Endothelial cell of umbilical vein (primary cell): ENCODE data around the gene HTRA2. TPM values are rescaled to one million over a fixed set of nuclear protein-coding genes. Genes with fewer than 3 reads are reported as not detected.

Experiments
- BruUV-seq: library from RNA; stranded (reverse); fragments of 400-500 nt; replicated peaks from 2 replicates; lab custom pipeline; 2021; lab: Mats Ljungman, UMichigan
- CTCF ChIA-PET: fragments of 300-600, 350-600 bp; sonication (Branson Sonifier 250); formaldehyde crosslinking; loops from one replicate; lab custom pipeline; 2021; ENCODE audit warnings: antibody characterized with exemption, inconsistent platforms; lab: Charles Lee
- POLR2A ChIA-PET: fragments of 300-600, 350-600 bp; sonication (Branson Sonifier 250); formaldehyde crosslinking; loops from one replicate; lab custom pipeline; 2021; ENCODE audit warnings: antibody characterized with exemption, inconsistent platforms; lab: Charles Lee
- DNase-seq: peaks from one replicate; pipeline ENCODE4 v3.0.0-alpha.2; 2011; ENCODE audit warnings: low read depth, low spot score
- FAIRE-seq: peaks from 2 replicates; lab custom pipeline; 2011; peaks lifted over from hg19 to GRCh38; lab: Jason Lieb, UNC
- H2AFZ ChIP-seq: 2 replicates; pipeline ENCODE4 v1.6.0; 2012; ENCODE audit warnings: low read depth, low read length, control low read depth, inconsistent platforms
- H3K27ac ChIP-seq: 2 replicates; pipeline ENCODE4 v1.5.1; 2011; ENCODE audit warnings: low read depth, mild to moderate bottlenecking, control low read depth, low read length, moderate library complexity; ENCODE audit not compliant: insufficient read depth
- H3K27me3 ChIP-seq, 2 experiments: 2 replicates each; pipeline versions ENCODE4 v1.6.0 to v1.6.1; 2011; ENCODE audit warnings: low read length in 2 of 2, mixed read lengths in 1 of 2; ENCODE audit not compliant: control insufficient read depth in 2 of 2, insufficient read depth in 2 of 2
- H3K36me3 ChIP-seq, 2 experiments: 2 replicates in 1 of 2; 3 replicates in 1 of 2; pipeline ENCODE4 v1.5.1; 2011; ENCODE audit warnings: low read length in 2 of 2, mild to moderate bottlenecking in 1 of 2, moderate library complexity in 1 of 2; ENCODE audit not compliant: control insufficient read depth in 2 of 2, insufficient read depth in 2 of 2; ENCODE audit errors: extremely low read depth in 1 of 2
- H3K4me1 ChIP-seq: 3 replicates; pipeline ENCODE4 v1.5.1; 2011; ENCODE audit warnings: mild to moderate bottlenecking, low read length; ENCODE audit not compliant: control insufficient read depth, insufficient read depth; ENCODE audit errors: extremely low read depth
- H3K4me2 ChIP-seq: 2 replicates; pipeline ENCODE4 v1.6.1; 2011; ENCODE audit warnings: low read length, control low read depth, mixed read lengths; ENCODE audit not compliant: insufficient read depth
- H3K4me3 ChIP-seq, 3 experiments: fragments of 200-600 bp in 1 of 3; sonication (generic), shearing (Covaris generic) in 1 of 3; replicated peaks in 1 of 3; 2 replicates each; pipeline ENCODE4 v1.5.1; 2011 to 2016; ENCODE audit warnings: control low read depth in 3 of 3, low read length in 3 of 3, mild to moderate bottlenecking in 2 of 3, inconsistent platforms in 1 of 3, low read depth in 1 of 3, moderate library complexity in 1 of 3; ENCODE audit not compliant: insufficient read depth in 1 of 3
- H3K79me2 ChIP-seq: 2 replicates; pipeline ENCODE4 v1.6.0; 2012; ENCODE audit warnings: low read length, inconsistent platforms; ENCODE audit not compliant: control insufficient read depth, insufficient read depth
- H3K9ac ChIP-seq: replicated peaks from 2 replicates; pipeline ENCODE3; 2011; ENCODE audit warnings: low read length, control low read depth; ENCODE audit not compliant: insufficient read depth; ENCODE audit errors: extremely low read depth
- H3K9me1 ChIP-seq: replicated peaks from 3 replicates; pipeline ENCODE4 v1.6.0; 2011; ENCODE audit warnings: mild to moderate bottlenecking, low read length; ENCODE audit not compliant: control insufficient read depth, insufficient read depth; ENCODE audit errors: extremely low read depth
- H3K9me3 ChIP-seq: replicated peaks from 2 replicates; pipeline ENCODE4 v1.5.1; 2012; ENCODE audit warnings: low read length, inconsistent platforms; ENCODE audit not compliant: control insufficient read depth, insufficient read depth
- H4K20me1 ChIP-seq: replicated peaks from 2 replicates; pipeline ENCODE3; 2011; ENCODE audit warnings: mild to moderate bottlenecking, low read length; ENCODE audit not compliant: control insufficient read depth, insufficient read depth; ENCODE audit errors: extremely low read depth
- CTCF ChIP-seq, 2 donors: IDR thresholded peaks; 1 replicate in 1 of 2; 2 replicates in 1 of 2; pipeline ENCODE4 v1.5.1; 2011; ENCODE audit warnings: low read length in 2 of 2, mild to moderate bottlenecking in 2 of 2, moderate library complexity in 2 of 2, control low read depth in 1 of 2, inconsistent platforms in 1 of 2, low read depth in 1 of 2; ENCODE audit not compliant: insufficient read depth in 1 of 2; ENCODE audit errors: extremely low read depth in 1 of 2
- EZH2 ChIP-seq: IDR thresholded peaks from 2 replicates; pipeline ENCODE4 v1.6.1; 2012; ENCODE audit warnings: borderline replicate concordance, low read depth, mild to moderate bottlenecking, moderate library complexity, low read length, inconsistent platforms; ENCODE audit not compliant: severe bottlenecking
- FOS ChIP-seq: IDR thresholded peaks from 2 replicates; pipeline ENCODE4 v1.6.1; 2011; ENCODE audit warnings: mild to moderate bottlenecking, low read length, moderate library complexity, borderline replicate concordance; ENCODE audit not compliant: insufficient read depth
- MAX ChIP-seq: IDR thresholded peaks from 2 replicates; pipeline ENCODE4 v1.6.1; 2011; ENCODE audit not compliant: insufficient read depth, insufficient read length
- POLR2A ChIP-seq: IDR thresholded peaks from 2 replicates; pipeline ENCODE4 v1.6.1; 2012; ENCODE audit warnings: low read depth, mild to moderate bottlenecking, control low read depth, low read length
- POLR2AphosphoS5 ChIP-seq: IDR thresholded peaks from 2 replicates; pipeline ENCODE4 v1.6.1; 2012; ENCODE audit warnings: low read depth, mild to moderate bottlenecking, control low read depth, low read length, moderate library complexity; ENCODE audit not compliant: insufficient read depth
- dilution Hi-C: fragments of 300-500 bp; cut with MboI; formaldehyde crosslinking; loops from one replicate; pipeline ENCODE4 v1.15.0; 2019; ENCODE audit warnings: low sequenced_read_pairs; ENCODE audit not compliant: extremely low pct_ligation_motif_present
- intact Hi-C: fragments of 100-400 bp; cut with micrococcal nuclease; formaldehyde crosslinking; loops from one replicate; pipeline ENCODE4 v1.10.0; 2022
- polyA plus RNA-seq, 4 experiments: library from polyadenylated mRNA; depleted of rRNA in 3 of 4; stranded (reverse) in 3 of 4; unstranded in 1 of 4; fragments of >200 nt; gene quantifications; 2 replicates each; pipeline versions ENCODE4 v1.2.1 to v1.2.3, GENCODE V29; 2011 to 2012; ENCODE audit warnings: missing spikeins in 1 of 4
- total RNA-seq: library from RNA; stranded (reverse); gene quantifications from 2 replicates; pipeline ENCODE4 v1.2.3, GENCODE V29; 2021

HTRA2 gene
- total and polyA plus RNA-seq, 2 donors (not counting 3 experiments of a cell fraction or from before 2014, with no cell fraction given) = 34.3 to 54.1 TPM

DNA sequence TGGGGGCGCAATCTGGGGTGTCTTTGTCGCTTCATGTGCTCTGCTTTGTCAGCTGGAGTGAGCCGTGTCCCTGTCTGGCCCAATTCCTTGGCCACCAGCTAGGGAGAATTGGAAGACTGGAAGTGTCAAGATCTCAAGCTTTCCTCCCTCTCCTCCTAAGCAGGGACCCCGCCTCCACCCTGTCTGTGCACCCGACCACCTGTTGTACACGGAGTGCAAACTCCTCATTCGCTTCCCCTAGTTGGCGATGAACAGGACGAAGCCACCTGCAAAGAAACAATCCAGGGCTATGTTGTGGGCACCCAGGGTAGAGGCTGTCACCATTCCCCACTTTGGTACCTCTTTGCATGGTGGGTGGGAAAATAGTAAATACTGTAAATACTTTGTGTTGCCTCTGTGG lies 2.0 kb upstream of the HTRA2 start:
- Histone ChIP-seq H3K27ac (no peak overlapping the region), H3K9ac (no peak overlapping the region), H3K9me3 (no peaks in the 10 kb centered on the region), H3K4me2 (peak overlapping the region; percentile 89), H3K36me3 (peaks cover 6 to 19% of the 10 kb centered on the region in 2 experiments), H3K27me3 (no peaks in the 10 kb centered on the region), H3K4me3 (no peak overlapping the region), H3K9me1 (no peaks in the 10 kb centered on the region), H3K79me2 (peaks cover 19% of the 10 kb centered on the region), H2AFZ (no peak overlapping the region), H3K4me1 (peaks cover 20% of the 10 kb centered on the region), H4K20me1 (no peaks in the 10 kb centered on the region)
- dilution Hi-C loops (no loop called here), intact Hi-C loops (loop anchor here (2.0 kb wide), 2 partner anchors 73 to 791 kb away; partner anchors contain the start of genes INO80B and TPRKB)
- POLR2A ChIA-PET = no interaction called here
- TF ChIP-seq MAX = no peak
- TF ChIP-seq POLR2A = no peak
- no peak for TF ChIP-seq CTCF (IDR thresholded peaks at IDR 0.05; ENCODE audit: extremely low read depth in 1 of 2, insufficient read depth in 1 of 2, low read depth in 1 of 2, low read length in 2 of 2)
- no peak for TF ChIP-seq FOS
- TF ChIP-seq POLR2AphosphoS5 = no peak
- no peak for TF ChIP-seq EZH2
- FAIRE-seq (no peak), DNase-seq (no peak)
- CTCF ChIA-PET = no interaction called here
- no TSS peak for BruUV-seq
